Activated CD8-positive, alpha-beta memory T cell treated with anti-CD3 and anti-CD28 coated beads, Interleukin-2, amount 50 U/mL, for 24 hours (primary cell): Measurements from ENCODE around the gene PDHA1.

Experiments
- DNase-seq: peaks from one replicate; pipeline ENCODE4 v3.0.0-alpha.2; 2020; ENCODE audit errors: extremely low read depth

PDHA1 gene

DNA sequence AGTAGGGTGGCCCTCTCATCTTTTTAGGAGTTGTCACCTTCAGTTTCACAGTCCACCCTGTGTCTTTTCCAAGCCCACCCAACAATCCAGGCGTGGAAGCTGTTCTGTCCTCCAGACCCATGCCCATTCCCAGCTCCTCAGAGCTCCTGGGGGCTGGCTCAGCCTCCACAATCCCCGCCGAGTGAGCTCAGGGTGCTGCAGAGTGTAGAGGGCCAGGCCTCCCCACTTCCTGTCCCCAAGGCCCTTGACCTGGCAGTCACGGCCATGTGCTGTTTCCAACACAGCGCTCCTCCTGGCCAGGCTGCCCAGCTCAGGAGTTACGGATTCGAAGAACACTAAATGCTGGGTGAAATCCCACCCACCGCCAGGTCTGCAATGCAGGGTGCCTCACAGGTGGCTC, 31.8 kb downstream of the PDHA1 start:
- DNase-seq, result no peak

DNA sequence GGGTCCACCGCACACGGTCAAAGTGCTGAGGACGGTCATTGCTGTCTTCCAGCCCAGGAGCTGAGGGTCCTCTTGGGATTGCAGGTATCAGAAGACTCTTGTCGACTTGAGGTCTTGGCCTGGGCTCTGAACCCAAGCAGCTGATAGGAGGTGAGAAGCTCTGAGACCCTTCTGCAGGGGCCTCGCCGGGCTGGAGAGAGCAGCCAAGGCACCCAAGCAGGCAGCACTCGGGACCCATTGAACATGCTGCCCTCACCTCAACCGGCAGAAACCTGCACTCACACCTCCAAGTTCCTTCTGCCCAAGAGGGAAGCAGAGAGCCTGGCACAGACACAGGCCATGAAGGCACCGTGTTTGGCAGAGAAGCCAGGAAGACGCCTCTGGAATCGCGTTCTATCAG, 34.1 kb downstream of the PDHA1 start:
- DNase-seq, result no peak

DNA sequence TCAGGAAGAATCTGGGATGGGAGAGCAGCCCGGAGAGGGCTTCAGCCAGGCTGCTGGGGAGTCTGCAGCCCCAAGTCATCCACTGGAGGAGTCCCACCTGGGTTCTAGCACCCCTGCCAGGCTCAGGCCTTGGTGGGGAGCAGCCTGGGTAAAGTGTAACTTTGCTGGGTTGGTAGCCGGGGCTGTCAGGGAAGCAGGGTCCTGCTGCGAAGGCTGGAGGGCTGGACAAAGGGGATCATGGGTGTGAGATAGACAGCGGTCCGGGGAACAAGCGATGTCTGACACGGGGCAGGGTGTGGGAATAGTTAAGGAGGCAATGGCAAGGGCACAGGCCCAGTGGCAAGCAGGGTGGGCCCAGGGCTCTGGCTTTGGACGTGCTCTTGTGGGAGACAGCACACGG, 37.6 kb downstream of the PDHA1 start:
- no peak for DNase-seq

DNA sequence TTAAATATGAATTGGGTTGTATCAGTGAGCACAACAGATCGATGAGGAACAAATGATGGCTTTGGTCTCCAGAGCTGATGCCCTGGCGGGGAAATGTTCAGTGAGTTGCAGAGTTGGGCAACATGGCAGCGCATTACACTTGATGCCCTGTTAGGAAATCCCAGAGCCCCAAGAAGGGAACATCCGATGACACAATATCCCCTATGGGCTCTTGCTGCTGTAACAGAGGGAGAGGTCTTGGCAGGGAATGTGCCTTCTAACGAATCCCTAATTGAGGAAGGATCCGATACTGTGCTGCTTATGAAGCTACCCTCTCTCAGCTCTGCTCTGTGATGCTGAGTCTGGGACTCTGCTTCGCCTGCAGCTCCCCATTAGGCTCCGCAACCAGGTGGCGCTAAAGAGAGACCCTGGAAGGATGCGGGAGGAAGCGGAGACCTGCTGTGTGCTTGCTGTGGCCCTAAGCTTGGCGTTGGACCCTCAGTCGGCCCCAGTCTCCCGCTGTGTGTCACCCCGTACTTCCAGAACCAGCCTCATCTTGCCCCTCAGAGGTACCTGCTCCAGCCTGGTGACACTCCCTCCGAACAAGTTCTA, 38.9 kb downstream of the PDHA1 start:
- peak; percentile 2 for DNase-seq

DNA sequence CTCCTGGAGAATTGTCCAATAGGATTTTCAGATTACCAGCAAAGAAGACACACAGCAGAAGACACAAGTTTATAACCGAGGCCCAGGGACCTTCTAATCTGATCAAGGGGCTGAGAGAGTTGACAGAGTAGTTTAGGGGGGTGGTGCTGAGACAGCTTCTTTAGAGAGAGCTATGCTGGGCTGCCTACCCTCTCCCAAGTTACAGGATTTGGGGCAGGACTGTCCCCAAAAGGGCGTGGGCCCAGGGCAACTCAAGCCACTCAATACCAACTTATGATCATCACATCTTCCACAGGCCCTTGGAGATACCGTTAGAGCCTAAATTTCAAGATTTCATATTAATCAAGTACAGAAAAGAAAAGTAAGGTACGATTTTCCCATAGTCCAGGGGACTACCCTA, 43.0 kb downstream of the PDHA1 start:
- no peak for DNase-seq

DNA sequence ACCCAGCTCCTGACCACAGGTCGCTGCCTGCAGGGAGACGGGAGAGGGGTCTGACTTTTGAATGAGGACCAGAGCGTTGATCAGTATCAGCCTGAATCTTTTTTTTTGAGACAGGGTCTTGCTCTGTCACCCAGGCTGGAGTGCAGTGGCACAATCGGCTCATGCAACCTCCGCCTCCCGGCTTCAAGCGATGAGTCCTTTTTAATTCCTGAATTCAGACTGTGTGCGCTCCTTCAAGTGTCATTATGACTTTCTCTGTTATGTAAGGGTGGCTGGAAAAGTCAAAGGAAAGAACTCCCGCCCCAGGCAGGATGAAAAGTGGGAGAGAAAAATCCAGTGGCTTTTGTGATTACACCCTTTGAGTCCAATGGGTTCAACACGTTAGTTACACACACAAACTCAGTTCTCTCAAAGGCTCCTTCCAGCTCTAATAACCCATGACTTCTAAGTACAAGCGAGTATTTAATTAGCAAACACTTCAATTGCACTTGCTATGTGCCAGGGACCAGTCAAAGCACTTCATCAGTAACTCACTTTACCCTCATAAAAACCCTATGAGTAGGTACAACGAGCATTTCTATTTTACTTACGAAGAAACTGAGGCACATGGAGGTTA, 44.4 kb downstream of the PDHA1 start:
- no peak for DNase-seq

DNA sequence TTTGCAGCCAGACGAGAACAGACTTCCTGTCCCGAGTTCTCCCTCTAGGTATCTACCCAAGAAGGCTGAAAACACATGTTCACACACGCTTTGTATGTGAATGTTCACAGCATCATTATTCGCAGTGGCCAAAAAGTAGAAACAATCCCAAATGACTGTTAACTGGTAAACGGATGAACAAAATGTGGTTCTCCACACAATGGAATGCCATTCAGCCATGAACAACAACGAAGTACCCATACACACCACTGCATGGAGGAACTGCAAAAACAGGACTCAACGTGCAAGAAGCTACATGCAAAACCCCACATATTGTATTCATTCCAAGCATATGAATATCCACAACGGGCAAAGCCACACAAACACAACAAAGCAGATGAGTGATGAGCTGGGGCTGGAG, 45.0 kb downstream of the PDHA1 start:
- no peak for DNase-seq

DNA sequence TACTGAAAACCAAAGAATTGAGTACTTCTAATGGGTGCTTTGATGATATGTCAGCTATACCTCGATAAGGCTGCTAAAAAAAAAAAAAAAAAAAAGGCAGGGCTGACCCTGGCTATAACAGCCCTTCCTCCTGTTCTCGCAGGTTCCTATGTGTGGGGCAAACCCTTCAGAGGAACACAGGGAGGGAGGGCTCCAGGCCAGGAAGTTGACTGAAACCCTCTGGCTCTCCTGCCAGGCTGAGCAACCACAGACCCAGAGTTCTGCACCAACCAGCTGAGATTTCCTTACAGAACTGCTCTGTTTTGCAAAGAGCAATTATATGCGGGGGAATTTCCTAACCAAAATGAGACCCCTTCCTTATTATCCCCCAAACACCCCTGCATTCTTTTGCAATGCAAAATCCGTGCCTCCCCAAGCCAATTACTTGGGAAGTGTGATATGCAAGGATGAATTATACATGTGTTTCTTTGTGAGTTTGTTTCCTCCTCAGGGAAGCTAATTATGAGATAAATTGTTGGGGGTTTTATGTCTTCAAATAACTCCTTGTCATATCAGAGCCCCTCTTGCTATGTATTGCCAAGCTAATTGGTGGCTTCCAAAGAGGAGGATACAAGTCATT, 45.6 kb downstream of the PDHA1 start:
- no peak for DNase-seq

DNA sequence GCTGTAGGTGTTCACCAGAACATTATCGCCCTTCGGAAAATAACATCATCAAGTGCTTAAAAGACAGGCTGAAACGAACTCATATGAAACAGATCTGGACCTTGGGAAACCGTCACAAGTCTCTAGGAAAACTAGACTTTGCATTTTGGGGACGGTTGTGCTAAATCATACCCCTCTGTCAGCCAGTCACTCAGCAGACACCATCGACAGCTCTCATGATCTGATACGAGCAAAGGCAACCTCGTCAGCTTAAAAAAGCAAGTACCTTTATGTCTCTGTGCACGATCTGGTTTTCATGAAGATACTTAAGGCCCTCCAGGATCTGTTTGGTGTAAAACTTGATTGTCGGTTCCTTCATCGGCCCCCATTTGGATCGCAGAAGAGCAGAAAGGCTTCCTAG, 48.4 kb downstream of the PDHA1 start:
- DNase-seq, result no peak

DNA sequence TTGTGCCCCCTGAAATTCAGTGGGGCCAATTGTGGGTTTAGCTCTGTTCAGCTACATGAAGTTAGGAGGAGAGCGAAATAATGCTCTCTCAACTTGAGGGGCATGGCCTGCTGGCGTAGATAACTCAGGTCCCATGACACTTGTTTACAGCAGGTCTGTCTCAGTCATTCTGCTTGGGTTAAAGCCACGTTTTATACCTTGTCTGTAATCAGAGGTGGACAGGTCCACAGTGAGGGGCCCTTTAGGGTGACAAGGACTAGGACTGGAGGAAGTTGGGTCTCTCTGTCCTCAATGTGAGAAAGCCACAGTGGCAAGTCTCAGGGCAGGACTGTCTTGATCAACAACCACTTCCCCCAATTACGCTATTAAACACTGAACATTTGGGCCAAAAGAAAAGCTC, 49.0 kb downstream of the PDHA1 start:
- DNase-seq, result no peak

DNA sequence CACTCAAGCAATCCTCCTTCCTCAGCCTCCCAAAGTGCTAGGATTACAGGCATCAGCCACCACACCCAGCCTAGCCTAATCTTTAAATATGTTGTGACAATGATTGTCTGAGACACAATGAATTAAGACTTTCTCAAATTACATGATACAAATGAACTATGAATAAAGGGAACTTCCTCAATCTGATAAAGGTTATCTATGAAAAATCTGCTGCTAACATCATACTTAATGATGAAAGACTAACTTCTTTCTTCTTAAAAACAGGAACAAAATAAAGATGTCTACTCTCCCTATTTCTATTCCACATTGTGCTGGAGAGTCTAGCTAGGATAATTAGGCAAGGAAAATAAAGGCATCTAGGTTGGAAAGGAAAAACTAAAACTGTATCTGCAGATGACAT, 60.0 kb downstream of the PDHA1 start:
- DNase-seq, result no peak

DNA sequence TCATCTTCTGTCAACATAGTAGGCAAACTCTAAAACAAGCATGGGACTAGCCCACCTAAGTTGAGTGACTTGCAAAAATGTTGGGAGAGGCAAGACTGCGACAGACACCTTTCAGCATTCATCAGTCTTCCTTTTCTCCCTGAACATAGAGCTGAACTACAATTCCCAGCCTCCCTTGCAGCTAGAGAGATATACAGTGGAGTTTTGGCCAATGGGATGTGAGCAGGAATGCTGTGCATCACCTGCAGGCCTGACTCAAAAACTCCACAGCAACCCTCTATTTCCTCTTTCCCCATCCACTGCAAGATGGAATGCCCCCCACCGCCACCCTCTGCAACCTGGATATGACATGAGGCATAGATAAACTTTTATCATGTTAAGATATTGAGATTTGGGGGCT, 66.5 kb downstream of the PDHA1 start:
- no peak for DNase-seq
